ENCODE results near the gene MBD6. TPM values are rescaled to one million over a fixed set of nuclear protein-coding genes. Genes with fewer than 3 reads are reported as not detected.

MBD6 gene
- polyA plus RNA-seq, 3 donors, result 2.4 to 47.7 (median 2.6) TPM

- H3K9me3 ChIP-seq (replicated peaks in 1 of 2; ENCODE audit: control insufficient read depth in 1 of 2, insufficient read depth in 1 of 2, low read length in 2 of 2), result no peaks in the 10 kb centered on the region
- peak overlapping the region in 1 of 2 donors; percentile 98 for H3K27ac ChIP-seq (ENCODE audit: low read depth in 1 of 2, low read length in 2 of 2)
- H3K9ac ChIP-seq (ENCODE audit: insufficient read depth, low read length, poor library complexity, severe bottlenecking), result no peak overlapping the region
- peaks cover 0 to 1% (median 0%) of the 10 kb centered on the region in 3 donors for H3K27me3 Mint-ChIP-seq (ENCODE audit: low read depth in 3 of 3)
- peaks cover 0 to 2% (median 0%) of the 10 kb centered on the region in 7 donors for H3K9me3 Mint-ChIP-seq
- H3K4me3 Mint-ChIP-seq, result peak overlapping the region; percentile 96 to 97
- peaks cover 55% of the 10 kb centered on the region in 2 donors for H3K36me3 Mint-ChIP-seq
- peaks cover 33% of the 10 kb centered on the region for H3K4me1 Mint-ChIP-seq
- no peak for DNase-seq
- H2AFZ ChIP-seq (ENCODE audit: insufficient read depth, low read depth, low read length, poor library complexity, severe bottlenecking), result no peak overlapping the region
- no peaks in the 10 kb centered on the region for H3K27me3 ChIP-seq (ENCODE audit: control insufficient read depth in 2 of 2, insufficient read depth in 2 of 2, low read length in 2 of 2)
- H3K27ac Mint-ChIP-seq, result peak overlapping the region in 5 of 7 donors; percentile 66 to 100 (median 74)
- no peak for TF ChIP-seq CTCF (IDR thresholded peaks at IDR 0.05)
- peaks cover 38 to 39% of the 10 kb centered on the region in 2 donors for H3K4me1 ChIP-seq (ENCODE audit: control insufficient read depth in 1 of 2, insufficient read depth in 2 of 2, low read length in 2 of 2)
- peak overlapping the region; percentile 95 for H3K4me2 ChIP-seq (replicated peaks; ENCODE audit: extremely low read depth, low read length, poor library complexity, severe bottlenecking)
- H3K79me2 ChIP-seq (ENCODE audit: insufficient read depth, low read length), result peaks cover 41% of the 10 kb centered on the region
- H3K36me3 ChIP-seq (replicated peaks in 1 of 2; ENCODE audit: control insufficient read depth in 1 of 2, insufficient read depth in 2 of 2, low read length in 2 of 2), result peaks cover 44 to 49% of the 10 kb centered on the region in 2 donors
- peak overlapping the region in 1 of 3 experiments; percentile 96 for H3K4me3 ChIP-seq (replicated peaks in 1 of 3; ENCODE audit: low read depth in 2 of 3, low read length in 3 of 3)
- WGBS (ENCODE audit: insufficient coverage), result 66% methylated on average over 3 of the region's 8 CpGs
- peaks cover 61% of the 10 kb centered on the region for H4K20me1 ChIP-seq (ENCODE audit: insufficient read depth, low read length)
- intact Hi-C loops (cut with micrococcal nuclease), result no loop called here
Observed at GRCh38 chr12:57518176-57518919, 4.3 kb upstream of the MBD6 start.

GRCh38 chr12:57518920-57519795 is 3.5 kb upstream of the MBD6 start:
- Mint-ChIP-seq H3K9me3 (peaks cover 0 to 2% (median 0%) of the 10 kb centered on the region in 7 donors), H3K27ac (peak overlapping the region; percentile 99 to 100 (median 99)), H3K36me3 (peaks cover 51 to 52% of the 10 kb centered on the region in 2 donors), H3K4me3 (peak overlapping the region; percentile 96 to 97), H3K4me1 (peaks cover 41% of the 10 kb centered on the region), H3K27me3 (ENCODE audit: low read depth in 3 of 3) (peaks cover 0 to 1% (median 0%) of the 10 kb centered on the region in 3 donors)
- Histone ChIP-seq H2AFZ (ENCODE audit: insufficient read depth, low read depth, low read length, poor library complexity, severe bottlenecking) (no peak overlapping the region), H3K27me3 (ENCODE audit: control insufficient read depth in 2 of 2, insufficient read depth in 2 of 2, low read length in 2 of 2) (no peaks in the 10 kb centered on the region), H3K4me3 (replicated peaks in 1 of 3; ENCODE audit: low read depth in 2 of 3, low read length in 3 of 3) (peak overlapping the region; percentile 70 to 96 (median 89)), H3K27ac (ENCODE audit: low read depth in 1 of 2, low read length in 2 of 2) (peak overlapping the region; percentile 97 to 98), H3K79me2 (ENCODE audit: insufficient read depth, low read length) (peaks cover 49% of the 10 kb centered on the region), H3K36me3 (replicated peaks in 1 of 2; ENCODE audit: control insufficient read depth in 1 of 2, insufficient read depth in 2 of 2, low read length in 2 of 2) (peaks cover 42 to 43% of the 10 kb centered on the region in 2 donors), H3K4me1 (ENCODE audit: control insufficient read depth in 1 of 2, insufficient read depth in 2 of 2, low read length in 2 of 2) (peaks cover 46 to 47% of the 10 kb centered on the region in 2 donors), H3K4me2 (replicated peaks; ENCODE audit: extremely low read depth, low read length, poor library complexity, severe bottlenecking) (peak overlapping the region; percentile 95), H4K20me1 (ENCODE audit: insufficient read depth, low read length) (peaks cover 69% of the 10 kb centered on the region), H3K9me3 (replicated peaks in 1 of 2; ENCODE audit: control insufficient read depth in 1 of 2, insufficient read depth in 1 of 2, low read length in 2 of 2) (no peaks in the 10 kb centered on the region), H3K9ac (ENCODE audit: insufficient read depth, low read length, poor library complexity, severe bottlenecking) (peak overlapping the region; percentile 97)
- intact Hi-C loops (cut with micrococcal nuclease), result no loop called here
- no peak for TF ChIP-seq CTCF (IDR thresholded peaks at IDR 0.05)
- DNase-seq, result peak in 1 of 3 donors; percentile 19
- 13% methylated on average over 5 of the region's 7 CpGs for WGBS (ENCODE audit: insufficient coverage)

All from CD14-positive monocyte (primary cell).